OCI-LY1 (cell line): Measurements from ENCODE around the gene ITPKC.

ENCODE experiments used
- EZH2 ChIP-seq: fragments of 200-600 bp; sonication (generic), shearing (Covaris generic); IDR thresholded peaks from 2 replicates; pipeline ENCODE4 v1.8.0; 2017; ENCODE audit warnings: borderline replicate concordance, mixed run types, mild to moderate bottlenecking, antibody characterized with exemption, low read length, moderate library complexity, mixed read lengths
- TF ChIP-seq, protein P1 (sequence below): fragments of 200-600 bp; sonication (generic), shearing (Covaris generic); IDR thresholded peaks from 2 replicates; pipeline ENCODE4 v1.5.1; 2017; ENCODE audit warnings: mild to moderate bottlenecking, antibody characterized with exemption, low read length, moderate library complexity, mixed read lengths

DNA sequence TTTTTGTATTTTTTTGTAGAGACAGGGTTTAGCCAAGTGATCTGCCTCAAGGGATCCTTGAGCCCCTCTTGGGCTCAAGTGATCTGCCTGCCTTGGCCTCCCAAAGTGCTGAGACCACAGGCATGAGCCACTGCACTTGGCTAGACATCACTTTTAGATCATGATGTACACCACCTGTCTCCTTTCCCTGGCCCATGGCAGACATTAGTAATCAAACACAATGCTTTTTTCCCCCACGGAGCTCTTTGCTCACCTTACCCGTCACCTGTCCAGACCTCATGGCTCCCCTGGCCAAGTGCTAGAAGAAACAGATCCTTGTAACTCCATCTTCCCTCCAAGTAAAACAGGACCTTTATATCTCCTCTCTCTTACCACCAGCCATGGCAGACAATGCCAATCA lies 44.9 kb upstream of the ITPKC start:
- no peak for TF ChIP-seq EZH2
- TF ChIP-seq, protein P1, sequence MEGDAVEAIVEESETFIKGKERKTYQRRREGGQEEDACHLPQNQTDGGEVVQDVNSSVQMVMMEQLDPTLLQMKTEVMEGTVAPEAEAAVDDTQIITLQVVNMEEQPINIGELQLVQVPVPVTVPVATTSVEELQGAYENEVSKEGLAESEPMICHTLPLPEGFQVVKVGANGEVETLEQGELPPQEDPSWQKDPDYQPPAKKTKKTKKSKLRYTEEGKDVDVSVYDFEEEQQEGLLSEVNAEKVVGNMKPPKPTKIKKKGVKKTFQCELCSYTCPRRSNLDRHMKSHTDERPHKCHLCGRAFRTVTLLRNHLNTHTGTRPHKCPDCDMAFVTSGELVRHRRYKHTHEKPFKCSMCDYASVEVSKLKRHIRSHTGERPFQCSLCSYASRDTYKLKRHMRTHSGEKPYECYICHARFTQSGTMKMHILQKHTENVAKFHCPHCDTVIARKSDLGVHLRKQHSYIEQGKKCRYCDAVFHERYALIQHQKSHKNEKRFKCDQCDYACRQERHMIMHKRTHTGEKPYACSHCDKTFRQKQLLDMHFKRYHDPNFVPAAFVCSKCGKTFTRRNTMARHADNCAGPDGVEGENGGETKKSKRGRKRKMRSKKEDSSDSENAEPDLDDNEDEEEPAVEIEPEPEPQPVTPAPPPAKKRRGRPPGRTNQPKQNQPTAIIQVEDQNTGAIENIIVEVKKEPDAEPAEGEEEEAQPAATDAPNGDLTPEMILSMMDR = no peak
